Measurements from ENCODE around the gene AMOTL1. TPM values are rescaled to one million over a fixed set of nuclear protein-coding genes. Genes with fewer than 3 reads are reported as not detected.

AMOTL1 gene
- total and polyA plus RNA-seq, 2 of the 8 experiments (the other 6 are each of a cell fraction or from before 2014, with no cell fraction given), result 9.0 to 27.6 TPM

- peaks cover 0 to 3% (median 0%) of the 10 kb centered on the region in 4 experiments; a peak in 1 of 8 replicates for H3K36me3 ChIP-seq (ENCODE audit: control insufficient read depth in 2 of 4, insufficient read depth in 4 of 4, low read length in 3 of 4)
Measured at GRCh38 chr11:94845622-94846021, 77.5 kb downstream of the AMOTL1 start.

More at GRCh38 chr11:94845622-94846021, 77.5 kb downstream of the AMOTL1 start:
- no peak for FAIRE-seq
- no peaks in the 10 kb centered on the region for H3K9me3 ChIP-seq (ENCODE audit: insufficient read depth in 2 of 2, low read depth in 1 of 2, low read length in 1 of 2)
- 94% methylated on average over 3 of the region's 3 CpGs; no CpG with 5 or more reads in 1 of the 2 experiments for WGBS, 2 experiments (ENCODE audit: extremely low coverage in 1 of 2, insufficient coverage in 1 of 2, insufficient read length in 1 of 2, insufficient replicate concordance in 2 of 2, low coverage in 1 of 2, low lambda C conversion rate in 2 of 2, missing lambda C conversion rate in 1 of 2)
- H2AFZ ChIP-seq (ENCODE audit: low read length), result no peak overlapping the region
- no peak overlapping the region for H2BK5ac ChIP-seq (ENCODE audit: low read depth, low read length)
- H3K14ac ChIP-seq (ENCODE audit: insufficient read length), result no peak overlapping the region
- H4K91ac ChIP-seq (replicated peaks; ENCODE audit: insufficient read length, low read length), result no peak overlapping the region
- H3K4me1 ChIP-seq (replicated peaks in 1 of 4; ENCODE audit: control insufficient read depth in 3 of 4, insufficient read depth in 4 of 4, low read length in 3 of 4), result no peaks in the 10 kb centered on the region
- no peak overlapping the region for H2BK15ac ChIP-seq (ENCODE audit: low read length)
- H4K5ac ChIP-seq (ENCODE audit: insufficient read length, low read depth, low read length), result no peak overlapping the region
- H2BK120ac ChIP-seq (replicated peaks; ENCODE audit: low read depth, low read length), result no peak overlapping the region
- no peak overlapping the region for H3K4me3 ChIP-seq (ENCODE audit: extremely low read depth in 1 of 4, insufficient read depth in 2 of 4, low read depth in 3 of 4, low read length in 4 of 4)
- ChIA-PET POLR2A (ENCODE audit: partially characterized antibody) (interaction anchor here (1.5 kb wide), 1 partner anchor 11 kb away, joined by 3 read pairs; no protein-coding TSS in a partner anchor), CTCF (ENCODE audit: partially characterized antibody) (interaction anchor here (0.8 to 3.0 kb wide), 2 partner anchors 9 to 222 kb away, joined by 3 to 6 read pairs; no protein-coding TSS in a partner anchor)
- H2AK5ac ChIP-seq (ENCODE audit: low read depth, low read length), result no peak overlapping the region
- TF ChIP-seq CBX8 (IDR thresholded peaks at IDR 0.05; ENCODE audit: borderline replicate concordance, low read depth, low read length), result no peak
- TF ChIP-seq RFX5 (IDR thresholded peaks at IDR 0.05; ENCODE audit: borderline replicate concordance, low read depth, low read length), result no peak
- no peak for TF ChIP-seq BACH1 (IDR thresholded peaks at IDR 0.05; ENCODE audit: low read length)
- no peak for TF ChIP-seq POLR2AphosphoS5 (IDR thresholded peaks at IDR 0.05; ENCODE audit: low read depth, low read length)
- no peak for TF ChIP-seq CTBP2 (IDR thresholded peaks at IDR 0.05; ENCODE audit: borderline replicate concordance, insufficient read depth, insufficient read length, low read length)
- no peak for TF ChIP-seq TBP (IDR thresholded peaks at IDR 0.05; ENCODE audit: low read depth, low read length)
- TF ChIP-seq TAF7 (optimal IDR thresholded peaks at IDR 0.05; ENCODE audit: borderline replicate concordance, low read depth, low read length), result no peak
- TF ChIP-seq E2F6 (IDR thresholded peaks at IDR 0.05), result no peak
- TF ChIP-seq KDM4A (IDR thresholded peaks at IDR 0.05; ENCODE audit: low read depth, low read length, severe bottlenecking), result no peak
- TF ChIP-seq CHD1 (IDR thresholded peaks at IDR 0.05; ENCODE audit: low read depth, low read length), result no peak
- no peak for TF ChIP-seq JUND (IDR thresholded peaks at IDR 0.05; ENCODE audit: low read length)
- TF ChIP-seq FOSL1 (IDR thresholded peaks at IDR 0.05; ENCODE audit: insufficient read depth, low read depth, low read length), result no peak
- H3K9ac ChIP-seq (replicated peaks in 1 of 4; ENCODE audit: extremely low read depth in 1 of 4, low read depth in 3 of 4, low read length in 3 of 4), result no peak overlapping the region
- no peak overlapping the region for H3K18ac ChIP-seq (ENCODE audit: extremely low read depth, low read length)
- H3K79me1 ChIP-seq (ENCODE audit: low read depth, low read length), result no peaks in the 10 kb centered on the region
- H3K27me3 ChIP-seq (replicated peaks in 1 of 4; ENCODE audit: control insufficient read depth in 3 of 4, extremely low read depth in 1 of 4, insufficient read depth in 3 of 4, low read length in 3 of 4), result no peaks in the 10 kb centered on the region
- H3K4ac ChIP-seq (replicated peaks; ENCODE audit: insufficient read length, low read depth, low read length), result no peak overlapping the region
- H3K4me2 ChIP-seq (ENCODE audit: insufficient read depth in 1 of 2, low read depth in 2 of 2, low read length in 2 of 2), result no peak overlapping the region
- H3K79me2 ChIP-seq (ENCODE audit: control insufficient read depth in 1 of 2, insufficient read depth in 2 of 2, low read length in 2 of 2), result no peaks in the 10 kb centered on the region
- H3K23me2 ChIP-seq (ENCODE audit: low read depth, low read length), result no peaks in the 10 kb centered on the region
- H3K56ac ChIP-seq (replicated peaks; ENCODE audit: insufficient read length, low read depth, low read length), result no peak overlapping the region
- H2BK12ac ChIP-seq (ENCODE audit: low read depth, low read length), result no peak overlapping the region
- no peak overlapping the region for H2BK20ac ChIP-seq (ENCODE audit: low read length)
- no peak overlapping the region for H3K27ac ChIP-seq (ENCODE audit: low read depth, low read length)
- no peak for DNase-seq (ENCODE audit: low read depth in 1 of 2, low spot score in 2 of 2)
- no peak overlapping the region for H4K8ac ChIP-seq (ENCODE audit: extremely low read depth, insufficient read depth, low read length)
- H3K23ac ChIP-seq (ENCODE audit: insufficient read length), result no peak overlapping the region
- H4K20me1 ChIP-seq (replicated peaks in 1 of 2; ENCODE audit: control insufficient read depth in 1 of 2, insufficient read depth in 2 of 2, low read length in 2 of 2), result no peaks in the 10 kb centered on the region
